ENCODE measurements around the gene KIRREL2. TPM values are rescaled to one million over a fixed set of nuclear protein-coding genes. Genes with fewer than 3 reads are reported as not detected.
"Not testable (repeated sequence)": the region's sequence is repeated elsewhere in the genome, so short reads cannot be mapped to it uniquely, and the experiment has no call there.

Gene KIRREL2
- total and polyA plus RNA-seq, 2 of the 8 experiments (the other 6 are each of a cell fraction or from before 2014, with no cell fraction given) = 2.4 to 4.6 TPM

GRCh38 chr19:35910355-35910754, 53.6 kb downstream of the KIRREL2 start:
- peaks cover 0 to 17% (median 7%) of the 10 kb centered on the region in 4 experiments; a peak in 4 of 7 replicates for H3K4me1 ChIP-seq (replicated peaks in 1 of 4; ENCODE audit: control insufficient read depth in 3 of 4, insufficient read depth in 4 of 4, low read length in 3 of 4)
- H2BK5ac ChIP-seq (ENCODE audit: low read depth, low read length); H2AK5ac ChIP-seq (ENCODE audit: low read depth, low read length); DNase-seq (ENCODE audit: low read depth in 1 of 2, low spot score in 2 of 2); H3K9ac ChIP-seq (replicated peaks in 1 of 4; ENCODE audit: extremely low read depth in 1 of 4, low read depth in 3 of 4, low read length in 3 of 4); H4K8ac ChIP-seq (ENCODE audit: extremely low read depth, insufficient read depth, low read length); H3K23me2 ChIP-seq (ENCODE audit: low read depth, low read length); H3K79me2 ChIP-seq (ENCODE audit: control insufficient read depth in 1 of 2, insufficient read depth in 2 of 2, low read length in 2 of 2); H3K4me2 ChIP-seq (ENCODE audit: insufficient read depth in 1 of 2, low read depth in 2 of 2, low read length in 2 of 2); H4K5ac ChIP-seq (ENCODE audit: insufficient read length, low read depth, low read length); H3K18ac ChIP-seq (ENCODE audit: extremely low read depth, low read length); H3K14ac ChIP-seq (ENCODE audit: insufficient read length); H3K79me1 ChIP-seq (ENCODE audit: low read depth, low read length); H4K91ac ChIP-seq (replicated peaks; ENCODE audit: insufficient read length, low read length); FAIRE-seq; H2AFZ ChIP-seq (ENCODE audit: low read length); H3K56ac ChIP-seq (replicated peaks; ENCODE audit: insufficient read length, low read depth, low read length); H3K23ac ChIP-seq (ENCODE audit: insufficient read length); H2BK120ac ChIP-seq (replicated peaks; ENCODE audit: low read depth, low read length); H2BK15ac ChIP-seq (ENCODE audit: low read length); H2BK20ac ChIP-seq (ENCODE audit: low read length); H3K9me3 ChIP-seq (ENCODE audit: insufficient read depth in 2 of 2, low read depth in 1 of 2, low read length in 1 of 2); H3K4me3 ChIP-seq (ENCODE audit: extremely low read depth in 1 of 4, insufficient read depth in 2 of 4, low read depth in 3 of 4, low read length in 4 of 4); H3K27ac ChIP-seq (ENCODE audit: low read depth, low read length); H3K36me3 ChIP-seq (ENCODE audit: control insufficient read depth in 2 of 4, insufficient read depth in 4 of 4, low read length in 3 of 4); H3K27me3 ChIP-seq (replicated peaks in 1 of 4; ENCODE audit: control insufficient read depth in 3 of 4, extremely low read depth in 1 of 4, insufficient read depth in 3 of 4, low read length in 3 of 4); H2BK12ac ChIP-seq (ENCODE audit: low read depth, low read length); H4K20me1 ChIP-seq (replicated peaks in 1 of 2; ENCODE audit: control insufficient read depth in 1 of 2, insufficient read depth in 2 of 2, low read length in 2 of 2); H3K4ac ChIP-seq (replicated peaks; ENCODE audit: insufficient read length, low read depth, low read length): not testable (repeated sequence)
- ChIA-PET POLR2A (ENCODE audit: partially characterized antibody) (interaction anchor here (1.1 kb wide), 1 partner anchor 202 kb away, joined by 3 read pairs; no protein-coding TSS in a partner anchor), CTCF (ENCODE audit: partially characterized antibody) (interaction anchor here (0.8 to 2.0 kb wide), 5 partner anchors 15 to 126 kb away, joined by 3 to 11 read pairs (median 3); no protein-coding TSS in a partner anchor)
- 90% methylated on average over 14 of the region's 14 CpGs; no CpG with 5 or more reads in 1 of the 2 experiments for WGBS, 2 experiments (ENCODE audit: extremely low coverage in 1 of 2, insufficient coverage in 1 of 2, insufficient read length in 1 of 2, insufficient replicate concordance in 2 of 2, low coverage in 1 of 2, low lambda C conversion rate in 2 of 2, missing lambda C conversion rate in 1 of 2)

All from H1 (cell line).